ENCODE measurements around the gene MMP1. TPM values are rescaled to one million over a fixed set of nuclear protein-coding genes. Genes with fewer than 3 reads are reported as not detected.
A peak's percentile ranks its signal among the peaks of the same experiment; 100 is the strongest.

Gene MMP1
- polyA plus RNA-seq, 1 of the 3 experiments (the other 2 are of a cell fraction), result 5.9 TPM

DNA sequence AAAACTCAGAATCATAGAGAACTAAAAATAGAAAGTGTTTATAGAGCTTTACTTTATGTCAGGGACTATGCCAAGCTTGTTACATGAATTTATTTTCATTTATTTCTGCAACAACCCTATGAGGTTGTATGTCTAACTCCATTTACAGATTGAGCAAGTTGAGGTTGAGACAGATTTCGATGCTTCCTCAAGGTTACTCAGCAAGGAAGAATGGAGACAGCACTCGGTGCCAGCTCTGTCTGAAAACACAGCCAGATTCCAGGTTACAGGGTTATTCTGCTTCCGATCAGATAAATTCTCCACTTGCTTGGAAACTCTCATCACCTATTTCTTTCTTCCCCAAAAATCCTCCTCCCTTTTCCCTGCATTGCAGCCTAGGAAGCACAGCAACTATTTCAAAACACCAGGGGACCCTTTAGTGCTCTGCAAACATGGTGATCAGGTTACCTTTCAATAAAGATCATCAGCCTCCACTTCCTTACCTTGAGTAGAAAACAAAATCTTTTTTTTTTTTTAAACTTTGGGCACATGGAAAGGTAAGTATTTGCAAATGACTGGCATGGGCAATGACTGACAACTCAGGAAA lies 38.4 kb upstream of the MMP1 start:
- POLR2A ChIA-PET, result no interaction called here
- Histone ChIP-seq H3K27me3 (ENCODE audit: insufficient read depth) (no peaks in the 10 kb centered on the region), H2AFZ (ENCODE audit: low read depth) (peak overlapping the region; percentile 60), H3K4me1 (ENCODE audit: control insufficient read depth in 1 of 2, insufficient read depth in 2 of 2, low read depth in 1 of 2, low read length in 1 of 2) (peaks cover 0 to 16% of the 10 kb centered on the region in 2 experiments; a peak in 2 of 4 replicates), H4K20me1 (ENCODE audit: insufficient read depth) (no peaks in the 10 kb centered on the region), H3K9me3 (no peaks in the 10 kb centered on the region), H3K4me2 (peak overlapping the region; percentile 27; the same call in 1 of the 2 replicates), H3K79me2 (ENCODE audit: insufficient read depth) (no peaks in the 10 kb centered on the region), H3F3A (replicated peaks; ENCODE audit: insufficient read depth) (peaks cover 10% of the 10 kb centered on the region), H3K9ac (no peak overlapping the region), H3K36me3 (replicated peaks in 1 of 2; ENCODE audit: control insufficient read depth in 1 of 2, insufficient read depth in 2 of 2, low read length in 1 of 2) (no peaks in the 10 kb centered on the region), H3K4me3 (ENCODE audit: low read depth in 2 of 2, low read length in 1 of 2) (no peak overlapping the region), H3K9me2 (no peaks in the 10 kb centered on the region), H3K27ac (ENCODE audit: low read depth in 2 of 2, low read length in 1 of 2) (peak overlapping the region; percentile 6 to 47; a peak in 3 of 4 replicates)
- no peak for DNase-seq
- CTCF ChIA-PET, result interaction anchor here (1.0 kb wide), 1 partner anchor 41 kb away, joined by 3 read pairs; no protein-coding TSS in a partner anchor
- 7% methylated on average over 3 of the region's 3 CpGs for WGBS (ENCODE audit: low lambda C conversion rate)
- TF ChIP-seq JUND (IDR thresholded peaks at IDR 0.05), result peak; percentile 43
- TF ChIP-seq GABPA (IDR thresholded peaks at IDR 0.05; ENCODE audit: low read depth), result no peak
- TF ChIP-seq TCF12 (IDR thresholded peaks at IDR 0.05), result peak; percentile 58
- TF ChIP-seq SMC3 (IDR thresholded peaks at IDR 0.05; ENCODE audit: low read depth, low read length), result no peak
- TF ChIP-seq FOSL2 (IDR thresholded peaks at IDR 0.05; ENCODE audit: borderline replicate concordance, low read depth), result peak; percentile 39; the same call in 1 of the 2 replicates
- TF ChIP-seq RAD21 (IDR thresholded peaks at IDR 0.05; ENCODE audit: low read length), result no peak
- TF ChIP-seq EP300 (IDR thresholded peaks at IDR 0.05; ENCODE audit: borderline replicate concordance in 1 of 2, low read depth in 1 of 2, low read length in 1 of 2), result peak in 1 of 2 experiments; percentile 53; a peak in 1 of 4 replicates
- no peak for TF ChIP-seq NRF1 (IDR thresholded peaks at IDR 0.05; ENCODE audit: low read depth, low read length)
- TF ChIP-seq RFX5 (IDR thresholded peaks at IDR 0.05; ENCODE audit: low read length), result no peak
- peak; percentile 41; the same call in 1 of the 2 replicates for TF ChIP-seq RXRA (IDR thresholded peaks at IDR 0.05; ENCODE audit: borderline replicate concordance, low read depth)
- TF ChIP-seq, protein P1, sequence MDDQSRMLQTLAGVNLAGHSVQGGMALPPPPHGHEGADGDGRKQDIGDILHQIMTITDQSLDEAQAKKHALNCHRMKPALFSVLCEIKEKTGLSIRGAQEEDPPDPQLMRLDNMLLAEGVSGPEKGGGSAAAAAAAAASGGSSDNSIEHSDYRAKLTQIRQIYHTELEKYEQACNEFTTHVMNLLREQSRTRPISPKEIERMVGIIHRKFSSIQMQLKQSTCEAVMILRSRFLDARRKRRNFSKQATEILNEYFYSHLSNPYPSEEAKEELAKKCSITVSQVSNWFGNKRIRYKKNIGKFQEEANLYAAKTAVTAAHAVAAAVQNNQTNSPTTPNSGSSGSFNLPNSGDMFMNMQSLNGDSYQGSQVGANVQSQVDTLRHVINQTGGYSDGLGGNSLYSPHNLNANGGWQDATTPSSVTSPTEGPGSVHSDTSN (IDR thresholded peaks at IDR 0.05), result peak; percentile 63
- peak; percentile 82 for TF ChIP-seq NFIC (IDR thresholded peaks at IDR 0.05; ENCODE audit: borderline replicate concordance)
- TF ChIP-seq MXI1 (IDR thresholded peaks at IDR 0.05; ENCODE audit: low read depth, low read length), result no peak
- TF ChIP-seq, protein P2, sequence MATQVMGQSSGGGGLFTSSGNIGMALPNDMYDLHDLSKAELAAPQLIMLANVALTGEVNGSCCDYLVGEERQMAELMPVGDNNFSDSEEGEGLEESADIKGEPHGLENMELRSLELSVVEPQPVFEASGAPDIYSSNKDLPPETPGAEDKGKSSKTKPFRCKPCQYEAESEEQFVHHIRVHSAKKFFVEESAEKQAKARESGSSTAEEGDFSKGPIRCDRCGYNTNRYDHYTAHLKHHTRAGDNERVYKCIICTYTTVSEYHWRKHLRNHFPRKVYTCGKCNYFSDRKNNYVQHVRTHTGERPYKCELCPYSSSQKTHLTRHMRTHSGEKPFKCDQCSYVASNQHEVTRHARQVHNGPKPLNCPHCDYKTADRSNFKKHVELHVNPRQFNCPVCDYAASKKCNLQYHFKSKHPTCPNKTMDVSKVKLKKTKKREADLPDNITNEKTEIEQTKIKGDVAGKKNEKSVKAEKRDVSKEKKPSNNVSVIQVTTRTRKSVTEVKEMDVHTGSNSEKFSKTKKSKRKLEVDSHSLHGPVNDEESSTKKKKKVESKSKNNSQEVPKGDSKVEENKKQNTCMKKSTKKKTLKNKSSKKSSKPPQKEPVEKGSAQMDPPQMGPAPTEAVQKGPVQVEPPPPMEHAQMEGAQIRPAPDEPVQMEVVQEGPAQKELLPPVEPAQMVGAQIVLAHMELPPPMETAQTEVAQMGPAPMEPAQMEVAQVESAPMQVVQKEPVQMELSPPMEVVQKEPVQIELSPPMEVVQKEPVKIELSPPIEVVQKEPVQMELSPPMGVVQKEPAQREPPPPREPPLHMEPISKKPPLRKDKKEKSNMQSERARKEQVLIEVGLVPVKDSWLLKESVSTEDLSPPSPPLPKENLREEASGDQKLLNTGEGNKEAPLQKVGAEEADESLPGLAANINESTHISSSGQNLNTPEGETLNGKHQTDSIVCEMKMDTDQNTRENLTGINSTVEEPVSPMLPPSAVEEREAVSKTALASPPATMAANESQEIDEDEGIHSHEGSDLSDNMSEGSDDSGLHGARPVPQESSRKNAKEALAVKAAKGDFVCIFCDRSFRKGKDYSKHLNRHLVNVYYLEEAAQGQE (IDR thresholded peaks at IDR 0.05; ENCODE audit: low read depth, low read length), result no peak
